Measurements from ENCODE around the gene NPY1R. TPM values are rescaled to one million over a fixed set of nuclear protein-coding genes. Genes with fewer than 3 reads are reported as not detected.

The NPY1R gene
- total RNA-seq, 1 donor from 2014 or later = 1.1 TPM

DNA sequence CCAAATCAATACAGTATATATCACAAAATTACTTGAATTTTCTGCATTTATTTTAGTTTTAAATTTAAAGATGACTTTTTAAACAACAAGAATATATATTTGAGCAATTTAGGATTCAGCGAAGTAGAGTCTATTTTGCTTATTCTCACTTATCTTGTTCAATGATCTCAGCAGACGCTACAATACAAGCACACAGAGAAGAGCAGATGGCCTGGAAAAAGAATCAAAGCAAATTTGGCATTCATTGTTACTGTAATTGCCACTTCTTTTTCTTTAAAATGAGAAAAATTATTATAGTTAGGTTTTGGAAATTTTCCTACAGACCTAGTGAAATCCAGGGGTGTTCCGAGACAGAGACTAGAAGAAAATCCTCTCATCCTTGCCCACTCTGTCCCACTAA lies 57.5 kb downstream of the NPY1R start:
- peaks cover 3% of the 10 kb centered on the region for H3K4me1 Mint-ChIP-seq (ENCODE audit: low read depth, unreplicated experiment)
- no peaks in the 10 kb centered on the region for H3K36me3 ChIP-seq (ENCODE audit: insufficient read depth, low read length)
- H3K27ac Mint-ChIP-seq (ENCODE audit: unreplicated experiment) = no peak overlapping the region
- no peak for DNase-seq (ENCODE audit: low read depth)
- H3K79me2 ChIP-seq (ENCODE audit: insufficient read depth, low read length) = no peaks in the 10 kb centered on the region
- no peaks in the 10 kb centered on the region for H3K9me3 Mint-ChIP-seq (ENCODE audit: unreplicated experiment)
- no peak overlapping the region for H3K4me2 ChIP-seq (ENCODE audit: low read length)
- no peak overlapping the region for H3K27ac ChIP-seq (ENCODE audit: low read depth, low read length)
- H3K36me3 Mint-ChIP-seq (ENCODE audit: low read depth, unreplicated experiment) = no peaks in the 10 kb centered on the region
- H3K27me3 Mint-ChIP-seq (ENCODE audit: low read depth, unreplicated experiment) = no peaks in the 10 kb centered on the region
- H3K4me3 Mint-ChIP-seq (ENCODE audit: unreplicated experiment) = no peak overlapping the region
- H3K4me3 ChIP-seq (ENCODE audit: insufficient read depth, low read depth, low read length) = no peak overlapping the region
- H2AFZ ChIP-seq (ENCODE audit: low read depth, low read length) = no peak overlapping the region
- H3K27me3 ChIP-seq (ENCODE audit: insufficient read depth, low read length) = no peaks in the 10 kb centered on the region
- H3K4me1 ChIP-seq (ENCODE audit: insufficient read depth, low read length) = no peaks in the 10 kb centered on the region
- no peaks in the 10 kb centered on the region for H3K9me3 ChIP-seq (ENCODE audit: insufficient read depth, low read depth, low read length)
- no peak overlapping the region for H3K9ac ChIP-seq (ENCODE audit: low read length)
- no peak for FAIRE-seq
- no peaks in the 10 kb centered on the region for H4K20me1 ChIP-seq (ENCODE audit: insufficient read depth, low read length)
- TF ChIP-seq EZH2 (IDR thresholded peaks at IDR 0.05; ENCODE audit: insufficient read depth, low read length) (no peak), CTCF (IDR thresholded peaks at IDR 0.05; ENCODE audit: insufficient read depth, low read depth, low read length) (no peak)

Other genes starting within 250 kb of the NPY1R start
- gene NAF1, start 165.7 kb downstream of the NPY1R start, total RNA-seq = 15.4 and 16.3 TPM in 2 replicates
- gene NPY5R, start 11.3 kb upstream of the NPY1R start, total RNA-seq = not detected in 2 replicates
- not detected in 2 replicates for gene TKTL2, start 141.2 kb upstream of the NPY1R start, total RNA-seq
- 33.3 and 33.5 TPM in 2 replicates for gene TMA16, start 162.1 kb upstream of the NPY1R start, total RNA-seq